ENCODE measurements around the gene SNTB2. TPM values are rescaled to one million over a fixed set of nuclear protein-coding genes. Genes with fewer than 3 reads are reported as not detected.
A peak's percentile ranks its signal among the peaks of the same experiment; 100 is the strongest.

Gene SNTB2
- total and polyA plus RNA-seq, 2 of the 4 experiments (the other 2 are of a cell fraction): 23.5 to 47.5 TPM

GRCh38 chr16:69329369-69330285 lies 142.7 kb downstream of the SNTB2 start:
- DNase-seq (no peak), ATAC-seq (ENCODE audit: low read depth) (peak; percentile 41)
- Histone ChIP-seq H2AFZ (replicated peaks; ENCODE audit: low read length, poor library complexity) (peak overlapping the region; percentile 97), H3K9ac (ENCODE audit: low read depth, low read length) (peak overlapping the region; percentile 54), H3K23ac (ENCODE audit: low read depth, low read length) (peak overlapping the region; percentile 58), H4K8ac (ENCODE audit: low read depth in 2 of 2, low read length in 2 of 2) (peak overlapping the region; percentile 33 to 34; a peak in 1 of 4 replicates), H2BK20ac (ENCODE audit: low read depth, low read length) (no peak overlapping the region), H4K91ac (ENCODE audit: insufficient read depth, low read depth, low read length) (peak overlapping the region; percentile 56), H3K27ac (ENCODE audit: insufficient read depth, low read length) (peak overlapping the region; percentile 63), H3K4me2 (ENCODE audit: low read depth, low read length) (peak overlapping the region; percentile 91), H3K4me3 (ENCODE audit: insufficient read depth, low read depth, low read length) (peak overlapping the region; percentile 78), H3K4ac (ENCODE audit: low read depth, low read length) (peak overlapping the region; percentile 67), H3K56ac (ENCODE audit: extremely low read depth, insufficient read depth, low read length) (no peak overlapping the region; the same call in 1 of the 2 replicates), H3K14ac (replicated peaks; ENCODE audit: low read depth, low read length) (peak overlapping the region; percentile 2; the same call in 1 of the 2 replicates), H2BK5ac (ENCODE audit: low read depth, low read length, poor library complexity, severe bottlenecking) (peak overlapping the region; percentile 22), H4K5ac (ENCODE audit: low read depth, low read length) (0 out of 2 replicates have a peak overlapping the region, but pooled peaks have one; percentile 7), H3K79me1 (ENCODE audit: low read depth in 1 of 2, low read length in 2 of 2) (peaks cover 38 to 70% of the 10 kb centered on the region in 2 experiments), H2BK120ac (ENCODE audit: low read depth, low read length) (no peak overlapping the region), H3K4me1 (ENCODE audit: control insufficient read depth, insufficient read depth, low read length) (peaks cover 12% of the 10 kb centered on the region), H4K20me1 (ENCODE audit: insufficient read depth, low read length) (peaks cover 47% of the 10 kb centered on the region), H2AK9ac (replicated peaks; ENCODE audit: low read depth, low read length, poor library complexity) (peak overlapping the region; percentile 97), H3K9me1 (ENCODE audit: insufficient read depth, low read length) (peaks cover 10% of the 10 kb centered on the region), H2AK5ac (ENCODE audit: low read depth, low read length) (peak overlapping the region; percentile 84), H3K27me3 (ENCODE audit: control insufficient read depth, insufficient read depth, low read length) (no peaks in the 10 kb centered on the region), H3K9me3 (ENCODE audit: control insufficient read depth, insufficient read depth, low read length) (no peaks in the 10 kb centered on the region), H3K18ac (ENCODE audit: low read depth, low read length) (no peak overlapping the region), H3K36me3 (ENCODE audit: control insufficient read depth, insufficient read depth, low read length) (peaks cover 46% of the 10 kb centered on the region), H2BK15ac (ENCODE audit: low read depth, low read length) (no peak overlapping the region)
- dilution Hi-C loops (cut with HindIII; ENCODE audit: low sequenced_read_pairs, unreplicated experiment): no loop called here
- WGBS, 2 experiments (ENCODE audit: extremely low coverage in 2 of 2, insufficient read length in 1 of 2): 7% methylated on average over 53 of the region's 77 CpGs; no CpG with 5 or more reads in 1 of the 2 experiments
- CTCF ChIA-PET: no interaction called here
- no peak for TF ChIP-seq MXI1 (IDR thresholded peaks at IDR 0.05; ENCODE audit: borderline replicate concordance, low read depth, low read length)
- no peak for TF ChIP-seq FOS (IDR thresholded peaks at IDR 0.05; ENCODE audit: low read depth, low read length)
- no peak for TF ChIP-seq BHLHE40 (IDR thresholded peaks at IDR 0.05; ENCODE audit: low read depth, low read length)
- no peak for TF ChIP-seq CTCF (conservative IDR thresholded peaks at IDR 0.05; ENCODE audit: low read depth, low read length)
- TF ChIP-seq POLR2A (IDR thresholded peaks at IDR 0.05; ENCODE audit: low read depth, low read length): no peak
- TF ChIP-seq USF2 (IDR thresholded peaks at IDR 0.05; ENCODE audit: low read depth, low read length): no peak
- TF ChIP-seq RAD21 (IDR thresholded peaks at IDR 0.05; ENCODE audit: low read length): no peak
- TF ChIP-seq SMC3 (IDR thresholded peaks at IDR 0.05; ENCODE audit: low read depth, low read length): no peak
- no peak for TF ChIP-seq MAFK (IDR thresholded peaks at IDR 0.05; ENCODE audit: low read depth, low read length)
- TF ChIP-seq CHD1 (IDR thresholded peaks at IDR 0.05; ENCODE audit: low read depth, low read length): no peak
- POLR2A ChIA-PET (ENCODE audit: unreplicated experiment): interaction anchor here (0.6 kb wide), 1 partner anchor 10 kb away, joined by 5 read pairs; the partner anchor contains the start of genes COG8 and NIP7
- no TSS peak for BruUV-seq (replicated peaks)
- intact Hi-C loops (cut with micrococcal nuclease): no loop called here
- in situ Hi-C loops (cut with MboI; ENCODE audit: low sequenced_read_pairs): no loop called here

Data from IMR-90 (cell line).